HG03066 (cell line): ENCODE data around the gene CHML.
A peak's percentile ranks its signal among the peaks of the same experiment; 100 is the strongest.

ENCODE experiments used
- ATAC-seq: cut with Tn5 transposase; IDR thresholded peaks from one replicate; pipeline ENCODE4 v1.9.1; 2021; ENCODE audit warnings: low read depth; ENCODE audit not compliant: unreplicated experiment

The CHML gene

GRCh38 chr1:241622669-241623068, 17.5 kb downstream of the CHML start:
- no peak for ATAC-seq

- ATAC-seq = no peak
Measured at GRCh38 chr1:241617426-241617825, 22.7 kb downstream of the CHML start.

- no peak for ATAC-seq
Measured at GRCh38 chr1:241615043-241615974, 24.9 kb downstream of the CHML start.

- ATAC-seq = no peak
Measured at GRCh38 chr1:241614572-241614971, 25.6 kb downstream of the CHML start.

- ATAC-seq = no peak
Measured at GRCh38 chr1:241614144-241614543, 26.0 kb downstream of the CHML start.

GRCh38 chr1:241612533-241613477, 27.4 kb downstream of the CHML start:
- no peak for ATAC-seq

GRCh38 chr1:241611736-241612135, 28.4 kb downstream of the CHML start:
- no peak for ATAC-seq

- ATAC-seq = peak; percentile 88
Measured at GRCh38 chr1:241611063-241611462, 29.1 kb downstream of the CHML start.

- no peak for ATAC-seq
Measured at GRCh38 chr1:241610056-241610815, 29.9 kb downstream of the CHML start.

GRCh38 chr1:241608379-241609033, 31.7 kb downstream of the CHML start:
- no peak for ATAC-seq

- no peak for ATAC-seq
Measured at GRCh38 chr1:241607497-241607896, 32.7 kb downstream of the CHML start.

- no peak for ATAC-seq
Measured at GRCh38 chr1:241606544-241606943, 33.6 kb downstream of the CHML start.

- ATAC-seq = no peak
Measured at GRCh38 chr1:241605146-241605805, 34.9 kb downstream of the CHML start.

- ATAC-seq = no peak
Measured at GRCh38 chr1:241603731-241604245, 36.4 kb downstream of the CHML start.

GRCh38 chr1:241600496-241600901, 39.7 kb downstream of the CHML start:
- peak; percentile 85 for ATAC-seq

- ATAC-seq = no peak
Measured at GRCh38 chr1:241598249-241598648, 41.9 kb downstream of the CHML start.

GRCh38 chr1:241596633-241597032, 43.5 kb downstream of the CHML start:
- ATAC-seq = no peak

GRCh38 chr1:241593186-241593585, 47.0 kb downstream of the CHML start:
- no peak for ATAC-seq

GRCh38 chr1:241592273-241592958, 47.8 kb downstream of the CHML start:
- ATAC-seq = peak; percentile 46
